SHP77 treated with DMSO at 0.1 percent for 48 hours (cell line): Measurements from ENCODE around the gene OAT.
"Not testable (repeated sequence)": the region's sequence is repeated elsewhere in the genome, so short reads cannot be mapped to it uniquely, and the experiment has no call there.

Experiments
- DNase-seq: peaks from one replicate; lab custom pipeline; 2025; lab: John Stamatoyannopoulos, UW

OAT gene

GRCh38 chr10:124447751-124448466 is 29.2 kb upstream of the OAT start:
- DNase-seq = no peak

- DNase-seq = no peak
These were observed 28.4 kb upstream of the OAT start for GRCh38 chr10:124446830-124447750.

GRCh38 chr10:124441694-124442093 is 23.0 kb upstream of the OAT start:
- DNase-seq = not testable (repeated sequence)

GRCh38 chr10:124436191-124436638 is 17.5 kb upstream of the OAT start:
- no peak for DNase-seq

GRCh38 chr10:124435683-124436082 is 17.0 kb upstream of the OAT start:
- DNase-seq = not testable (repeated sequence)

- DNase-seq = no peak
These were observed 14.7 kb upstream of the OAT start for GRCh38 chr10:124433461-124433860.

GRCh38 chr10:124430077-124430476 is 11.4 kb upstream of the OAT start:
- no peak for DNase-seq

- no peak for DNase-seq
These were observed 10.9 kb upstream of the OAT start for GRCh38 chr10:124429576-124429975.

GRCh38 chr10:124428207-124428777 is 9.6 kb upstream of the OAT start:
- DNase-seq = no peak

GRCh38 chr10:124425227-124425962 is 6.7 kb upstream of the OAT start:
- DNase-seq = no peak

GRCh38 chr10:124423813-124424212 is 5.1 kb upstream of the OAT start:
- no peak for DNase-seq

- DNase-seq = no peak
These were observed 4.0 kb upstream of the OAT start for GRCh38 chr10:124422742-124423141.

- no peak for DNase-seq
These were observed 1.5 kb upstream of the OAT start for GRCh38 chr10:124420254-124420653.

GRCh38 chr10:124419635-124420034 is 912 bp upstream of the OAT start:
- DNase-seq = no peak

- DNase-seq = no peak
These were observed 613 bp downstream of the OAT start for GRCh38 chr10:124417895-124418725.

GRCh38 chr10:124416733-124417132 is 2.0 kb downstream of the OAT start:
- no peak for DNase-seq

GRCh38 chr10:124415210-124415609 is 3.5 kb downstream of the OAT start:
- DNase-seq = no peak

GRCh38 chr10:124414076-124414475 is 4.6 kb downstream of the OAT start:
- DNase-seq = no peak

GRCh38 chr10:124409696-124410095 is 9.0 kb downstream of the OAT start:
- no peak for DNase-seq

GRCh38 chr10:124408357-124408756 is 10.4 kb downstream of the OAT start:
- DNase-seq = no peak

- no peak for DNase-seq
These were observed 11.3 kb downstream of the OAT start for GRCh38 chr10:124407456-124407855.
